C1 segment of cervical spinal cord (tissue), 14 donors: ENCODE measurements around the gene KLF8.
"Not testable (repeated sequence)": the region's sequence is repeated elsewhere in the genome, so short reads cannot be mapped to it uniquely, and the experiment has no call there.

Experiments
- DNase-seq, 14 donors: peaks; one replicate each; lab custom pipeline; 2025; lab: John Stamatoyannopoulos, UW

KLF8 gene

DNA sequence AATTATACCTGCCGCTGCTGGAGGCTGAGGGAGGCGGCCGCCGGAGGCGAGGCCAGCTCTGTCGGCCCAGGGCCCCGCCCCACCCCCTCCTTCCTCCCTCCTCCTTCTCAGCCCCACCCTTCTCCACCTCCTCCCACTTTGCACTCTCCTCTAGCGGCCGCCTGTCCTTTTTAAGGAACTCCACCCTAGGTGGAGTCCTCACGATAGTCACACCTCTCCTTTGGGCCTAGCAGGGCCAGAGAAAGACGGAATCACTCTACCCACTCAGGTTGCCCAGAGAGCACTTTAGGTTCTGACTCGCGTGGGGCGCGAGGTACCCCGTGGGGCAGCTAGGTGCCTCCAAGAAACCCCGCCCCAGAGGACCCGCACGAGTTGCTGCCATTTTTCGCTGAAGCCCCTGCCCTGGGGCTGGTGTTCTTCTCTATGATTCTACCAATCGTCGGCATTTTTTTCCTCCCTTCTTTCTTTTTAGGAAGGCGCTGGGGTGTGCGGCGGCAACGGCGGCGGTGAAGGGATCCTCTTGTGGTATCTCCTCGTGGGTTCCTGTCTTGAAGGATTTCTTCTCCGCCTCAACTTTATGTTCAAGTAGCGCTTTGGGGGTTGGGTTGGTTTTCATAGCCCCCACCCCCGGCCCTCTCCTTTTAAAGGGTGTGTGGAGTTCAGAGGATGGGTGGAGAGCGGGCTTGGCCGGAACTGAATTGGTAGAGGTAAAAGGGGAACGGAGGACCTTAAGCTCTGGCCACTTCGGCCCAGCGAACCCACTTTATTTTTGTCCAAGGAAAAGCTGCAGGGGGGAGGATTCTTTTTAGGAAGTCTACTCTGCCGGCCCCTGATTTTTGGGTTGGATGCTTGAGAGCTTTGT, at the start of gene KLF8:
TSS of gene KLF8 (plus strand) at position 136 of the 862 bp plus-strand sequence. CDS start 979 bp downstream, outside the sequence.
- peak in 3 of 14 donors; percentile 5 to 71 (median 21) for DNase-seq

DNA sequence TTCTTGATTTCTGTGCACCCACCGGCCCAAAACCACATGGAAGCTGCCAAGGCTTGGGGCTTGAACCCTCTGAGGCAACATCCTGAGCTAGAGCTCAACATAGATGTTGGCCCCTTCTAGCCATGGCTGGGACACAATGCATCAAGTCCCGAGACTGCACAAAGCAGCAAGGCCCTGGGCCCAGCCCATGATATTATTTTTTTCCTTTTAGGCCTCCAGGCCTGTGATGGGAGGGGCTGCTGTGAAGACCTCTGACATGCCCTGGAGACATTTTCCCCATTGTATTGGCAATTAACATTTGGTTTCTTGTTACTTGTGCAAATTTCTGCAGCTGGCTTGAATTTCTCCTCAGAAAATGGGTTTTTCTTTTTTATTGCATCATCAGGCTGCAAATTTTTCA, 25.2 kb upstream of the KLF8 start:
- DNase-seq = not testable (repeated sequence)

DNA sequence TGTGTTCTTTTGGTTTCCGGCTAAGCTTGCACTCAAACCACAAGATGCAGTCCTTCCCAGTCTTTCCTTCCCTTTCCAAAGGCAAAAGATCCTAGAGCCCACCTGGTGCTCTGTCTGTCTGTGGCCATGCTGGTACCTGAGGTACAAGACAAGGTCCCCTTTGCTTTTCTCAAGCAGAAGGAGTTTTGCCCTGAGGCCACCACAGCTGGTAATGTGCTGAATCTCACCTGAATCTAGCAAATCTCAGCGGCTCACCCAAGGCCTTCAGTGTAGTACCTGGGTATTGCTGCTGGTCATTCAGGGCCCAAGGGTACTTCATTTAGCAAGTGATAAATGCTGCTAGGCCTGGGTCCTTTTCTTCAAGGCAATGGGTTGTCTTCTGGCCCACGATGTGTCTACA, 20.5 kb upstream of the KLF8 start:
- DNase-seq = no peak

DNA sequence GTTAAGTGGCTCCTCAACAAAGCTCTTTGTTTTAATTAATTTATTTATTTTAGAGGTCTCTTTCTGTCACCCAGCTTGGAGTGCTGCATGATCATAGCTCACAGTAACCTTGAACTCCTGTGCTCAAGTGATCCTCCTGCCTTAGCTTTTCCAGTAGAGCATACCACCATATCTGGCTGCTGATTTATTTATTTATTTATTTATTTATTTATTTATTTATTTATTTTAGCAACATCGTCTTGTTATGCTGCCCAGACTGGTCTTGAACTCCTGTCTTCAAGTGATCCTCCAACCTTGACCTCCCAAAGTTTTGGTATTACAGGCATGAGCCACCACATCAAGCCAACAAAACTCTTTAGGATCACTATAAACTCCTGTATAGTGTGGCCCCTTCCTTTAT, 15.8 kb upstream of the KLF8 start:
- no peak for DNase-seq

GRCh38 chrX:56219700-56220099, 12.5 kb upstream of the KLF8 start:
- no peak for DNase-seq

- DNase-seq = no peak
Observed at GRCh38 chrX:56221101-56221500, 11.1 kb upstream of the KLF8 start.

DNA sequence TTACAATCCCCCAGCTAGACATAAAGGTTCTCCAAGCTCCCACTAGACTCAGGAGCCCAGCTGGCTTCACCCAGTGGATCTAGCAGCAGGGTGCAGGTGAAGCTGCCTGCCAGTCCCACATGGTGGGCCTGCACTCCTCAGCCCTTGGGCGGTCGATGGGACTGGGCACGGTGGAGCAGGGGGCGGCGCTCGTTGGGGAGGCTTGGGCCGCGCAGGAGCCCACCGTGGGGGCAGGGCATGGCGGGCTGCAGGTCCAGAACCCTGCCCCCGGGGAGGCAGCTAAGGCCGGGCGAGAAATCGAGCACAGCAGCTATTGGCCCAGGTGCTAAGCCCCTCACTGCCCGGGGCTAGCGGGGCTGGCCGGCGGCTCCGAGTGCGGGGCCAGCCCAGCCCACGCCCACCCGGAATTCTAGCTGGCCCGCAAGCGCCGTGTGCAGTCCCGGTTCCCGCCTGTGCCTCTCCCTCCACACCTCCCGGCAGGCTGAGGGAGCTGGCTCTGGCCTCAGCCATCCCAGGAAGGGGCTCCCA, 9.6 kb upstream of the KLF8 start:
- DNase-seq = no peak

DNA sequence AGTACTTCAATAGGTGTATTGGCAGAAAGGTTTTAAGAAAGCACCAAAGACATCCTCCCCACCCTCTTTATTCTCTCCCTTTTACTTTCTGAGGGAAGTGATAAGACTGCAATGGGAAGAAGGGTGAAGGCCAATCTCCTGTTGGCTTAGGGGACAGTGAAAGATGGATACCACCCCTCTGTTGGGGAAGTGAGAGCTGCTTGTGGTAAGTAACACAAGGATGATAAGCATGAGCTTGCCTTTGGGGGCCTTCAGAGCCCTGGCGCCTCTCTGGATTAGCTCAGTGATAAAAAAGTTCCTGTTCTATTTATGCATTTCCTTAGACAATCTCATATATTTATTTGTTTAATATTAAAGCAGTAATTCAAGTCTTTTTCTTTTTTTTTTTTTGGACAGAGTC, 5.2 kb upstream of the KLF8 start:
- DNase-seq = no peak

- DNase-seq = no peak
Observed at GRCh38 chrX:56228914-56229313, 3.2 kb upstream of the KLF8 start.

DNA sequence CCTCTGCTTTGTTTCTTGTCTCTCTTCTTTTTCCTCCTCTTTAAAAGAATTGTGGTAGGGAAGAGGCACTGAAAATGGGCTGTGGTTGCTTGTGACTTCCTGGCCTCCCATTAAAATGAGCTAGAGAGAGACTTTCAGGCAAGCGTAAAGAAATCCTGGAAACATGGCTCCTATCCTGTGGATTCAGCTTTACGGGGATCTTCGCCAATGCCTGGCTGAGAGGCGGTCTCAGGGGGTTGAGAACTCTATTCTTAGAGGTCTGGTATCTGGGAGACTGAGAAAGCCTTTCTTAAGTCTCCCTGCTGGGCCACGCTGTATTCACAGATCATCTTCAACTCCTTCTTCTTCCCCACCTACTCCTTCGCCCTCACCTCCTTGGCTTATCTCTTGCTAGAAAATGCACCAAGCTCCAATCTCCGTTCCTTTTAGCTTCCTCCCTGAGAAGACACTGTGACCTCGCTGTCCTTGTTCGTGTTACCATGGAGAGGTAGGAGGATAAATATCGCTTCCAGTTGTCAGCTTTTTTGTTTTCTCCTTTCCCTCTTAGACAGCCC, 542 bp upstream of the KLF8 start:
- DNase-seq = peak in 1 of 14 donors; percentile 41

DNA sequence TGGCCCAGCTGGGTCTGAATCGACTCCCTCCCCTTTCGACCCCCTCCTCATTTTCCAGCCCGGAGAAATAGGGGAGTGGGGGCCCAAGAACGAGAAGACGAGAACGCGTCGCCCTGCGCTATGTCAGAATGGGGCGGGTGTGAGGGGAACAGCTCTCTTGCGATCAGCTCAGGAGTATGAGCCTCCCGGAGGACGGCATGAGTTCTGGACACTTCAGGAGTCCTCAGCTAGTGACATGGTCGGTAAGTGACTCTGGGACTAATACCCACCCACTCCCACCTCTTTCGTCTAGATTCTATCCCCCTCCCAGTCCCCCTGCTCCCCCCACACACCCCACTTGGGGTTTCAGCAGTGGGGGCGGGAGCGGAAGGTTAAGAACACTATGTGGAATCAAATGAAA, 944 bp downstream of the KLF8 start:
- peak in 2 of 14 donors; percentile 0 to 10 for DNase-seq

DNA sequence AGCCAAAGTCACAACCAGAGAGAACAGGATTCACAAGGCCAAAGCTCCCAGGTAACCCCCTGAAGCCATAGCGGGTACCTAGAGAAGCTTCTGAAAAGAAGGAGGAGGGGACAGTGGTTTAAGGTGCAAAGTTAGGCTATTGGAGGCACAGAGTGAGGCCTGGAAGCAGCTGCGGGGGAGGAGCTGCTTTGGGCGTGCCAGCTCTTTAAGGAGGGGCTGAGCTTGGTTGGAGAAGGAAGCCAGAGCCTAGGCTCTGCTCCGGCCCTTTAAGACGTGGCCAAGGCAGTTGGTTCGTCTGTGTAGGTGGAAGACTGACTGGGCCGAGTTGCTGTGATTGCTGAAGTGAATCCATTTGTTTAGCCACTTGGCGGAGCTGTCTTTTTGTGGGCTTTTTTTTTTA, 1.5 kb downstream of the KLF8 start:
- DNase-seq = peak in 5 of 14 donors; percentile 0 to 52 (median 3)

DNA sequence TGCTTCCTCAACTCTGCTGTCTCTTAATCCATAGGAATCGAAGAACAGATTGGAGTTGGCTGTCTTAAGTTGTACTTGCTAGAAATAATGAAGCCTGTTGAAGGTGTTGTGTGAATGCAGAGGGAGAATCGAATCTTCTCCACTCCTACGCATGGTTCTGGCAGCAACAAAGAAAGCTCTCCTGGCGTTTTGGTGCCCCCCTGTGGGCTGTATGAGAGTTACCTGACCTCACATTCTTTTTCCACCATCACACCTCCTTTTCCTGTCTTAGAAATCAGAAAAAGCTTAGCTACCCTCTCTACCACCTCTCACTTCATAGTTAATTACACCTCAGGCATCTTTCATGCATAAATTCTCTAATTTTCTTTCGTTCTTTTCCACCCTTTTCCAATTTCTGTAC, 16.3 kb downstream of the KLF8 start:
- DNase-seq = peak in 4 of 14 donors; percentile 0 to 15 (median 2)

DNA sequence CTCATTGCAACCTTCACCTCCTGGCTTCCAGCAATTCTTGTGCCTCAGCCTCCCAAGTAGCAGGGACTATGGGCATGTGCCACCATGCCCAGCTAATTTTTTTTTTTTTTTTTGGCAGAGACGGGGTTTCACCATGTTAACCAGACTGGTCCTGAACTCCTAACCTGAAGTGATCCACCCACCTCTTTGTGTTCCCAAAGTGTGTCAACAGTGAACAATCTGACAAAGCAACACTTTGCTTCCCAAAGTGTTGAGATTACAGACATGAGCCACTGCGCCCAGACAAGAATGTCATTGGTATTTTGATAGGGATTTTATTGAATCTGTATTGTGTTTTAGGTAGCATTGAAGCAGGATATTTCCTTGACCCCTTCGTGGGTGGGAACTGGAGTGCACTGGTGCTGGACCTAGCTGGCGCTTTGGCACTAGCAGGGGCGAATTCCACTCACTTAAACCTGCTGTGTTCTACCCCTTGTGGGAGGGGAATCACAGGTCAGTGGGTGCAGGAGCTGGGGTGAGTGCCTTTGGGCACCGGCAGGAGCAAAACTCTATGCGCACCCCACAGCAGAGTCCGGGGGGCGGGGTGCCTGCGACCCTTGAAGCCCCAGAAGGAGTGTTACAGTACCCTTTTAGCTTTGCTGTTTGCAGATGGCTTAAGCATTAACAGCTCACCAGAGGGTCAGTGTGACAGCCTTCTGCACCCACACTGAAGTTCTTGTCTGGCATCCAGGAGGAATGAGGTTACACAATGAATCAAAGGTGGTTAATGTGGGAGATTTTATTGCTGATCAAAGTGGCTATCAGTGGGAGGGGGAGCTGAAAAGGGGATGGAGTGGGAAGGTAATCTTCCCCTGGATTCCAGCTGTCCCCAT, 21.9 kb downstream of the KLF8 start:
- no peak for DNase-seq

GRCh38 chrX:56268888-56269287, 36.7 kb downstream of the KLF8 start:
- DNase-seq = no peak

- no peak for DNase-seq
Observed at GRCh38 chrX:56278692-56279091, 46.5 kb downstream of the KLF8 start.

DNA sequence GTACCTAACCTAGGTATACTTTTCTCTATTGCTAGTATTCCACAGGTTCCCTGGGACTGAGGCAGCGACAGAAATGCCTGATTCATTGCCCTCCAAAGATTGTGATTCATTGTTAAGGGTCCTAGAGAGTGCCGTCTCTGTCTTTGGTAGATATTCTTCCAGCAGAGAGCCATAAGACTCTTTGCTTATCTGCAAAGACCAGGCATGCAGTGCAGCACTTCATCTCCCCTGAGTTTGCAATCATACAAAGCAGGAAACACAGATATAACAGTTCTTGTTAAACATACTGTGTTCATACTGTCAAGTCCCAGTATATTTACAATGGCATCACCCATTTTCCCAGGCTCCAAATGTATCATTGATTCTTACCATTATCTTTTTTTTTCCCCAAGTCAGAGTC, 47.7 kb downstream of the KLF8 start:
- DNase-seq = no peak

GRCh38 chrX:56281789-56282188, 49.6 kb downstream of the KLF8 start:
- no peak for DNase-seq

GRCh38 chrX:56284269-56284668, 52.1 kb downstream of the KLF8 start:
- no peak for DNase-seq

GRCh38 chrX:56288608-56289007, 56.5 kb downstream of the KLF8 start:
- no peak for DNase-seq

DNA sequence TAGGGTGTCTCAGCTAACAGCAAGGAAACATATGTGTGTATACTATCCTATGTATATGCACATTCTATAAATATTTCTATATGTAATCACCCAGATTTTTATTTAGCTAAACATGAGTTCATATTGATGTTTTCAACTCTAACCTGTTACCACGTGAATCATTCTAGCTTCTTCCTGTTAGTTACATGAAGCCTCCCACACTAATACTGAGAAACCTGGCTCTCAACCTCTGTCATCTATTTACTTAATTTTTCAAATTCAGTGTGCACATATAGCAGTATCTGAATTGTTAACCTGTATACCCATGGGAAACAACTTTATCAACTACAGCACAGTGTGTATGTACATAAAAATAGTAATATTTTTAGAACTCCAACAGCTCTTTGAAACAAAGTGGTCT, 57.3 kb downstream of the KLF8 start:
- no peak for DNase-seq

DNA sequence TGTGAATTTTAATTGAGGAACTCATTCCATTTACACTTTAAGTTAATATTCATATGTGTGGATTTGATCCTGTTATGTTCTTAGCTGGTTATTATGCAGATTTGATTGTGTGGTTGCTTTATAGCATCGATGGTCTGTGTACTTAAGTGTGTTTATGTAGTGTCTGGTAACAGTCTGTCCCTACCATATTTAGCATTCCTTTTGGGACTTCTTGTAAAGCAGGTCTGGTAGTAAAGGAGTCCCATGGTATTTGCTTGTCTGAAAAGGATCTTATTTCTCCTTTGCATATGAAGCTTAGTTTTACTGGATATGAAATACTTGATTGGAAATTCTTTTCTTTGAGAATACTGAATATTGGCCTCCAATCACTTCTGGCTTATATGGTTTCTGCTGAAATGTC, 76.6 kb downstream of the KLF8 start:
- no peak for DNase-seq
